Measurements from ENCODE around the gene ANKRD10.
"Not testable (repeated sequence)": the region's sequence is repeated elsewhere in the genome, so short reads cannot be mapped to it uniquely, and the experiment has no call there.

The ANKRD10 gene

DNA sequence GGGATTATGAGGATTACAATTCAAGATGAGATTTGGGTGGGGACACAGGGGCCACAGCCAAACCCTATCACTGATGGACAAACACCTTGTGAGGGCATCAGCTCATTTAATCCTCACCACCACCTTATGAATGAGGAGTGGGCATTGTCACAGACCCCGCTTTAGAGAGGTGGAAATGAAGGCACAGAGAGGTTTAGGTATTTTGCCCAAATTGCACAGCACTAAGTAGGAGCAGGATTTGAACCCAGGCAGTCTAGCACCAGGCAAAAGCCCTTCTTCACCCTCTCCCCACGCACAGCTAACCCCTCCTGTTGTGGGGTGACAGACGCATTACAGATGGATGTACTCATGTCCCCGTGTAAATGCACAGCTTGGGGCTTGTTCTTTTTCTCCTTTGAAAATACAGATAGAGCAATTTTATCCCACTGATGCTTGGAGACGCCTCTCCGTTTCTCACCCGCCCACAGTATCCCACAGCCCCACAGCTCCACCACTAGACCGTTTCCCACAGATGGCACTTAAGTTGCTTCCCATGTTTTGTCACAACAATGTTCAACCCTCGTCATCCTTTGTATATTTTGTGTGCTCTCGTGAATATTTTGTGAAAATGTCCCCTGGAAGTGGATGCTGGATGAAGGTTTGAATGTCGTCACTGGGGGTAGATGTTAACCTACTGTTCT is 48.2 kb downstream of the ANKRD10 start:
- no peak for DNase-seq (ENCODE audit: low spot score)

DNA sequence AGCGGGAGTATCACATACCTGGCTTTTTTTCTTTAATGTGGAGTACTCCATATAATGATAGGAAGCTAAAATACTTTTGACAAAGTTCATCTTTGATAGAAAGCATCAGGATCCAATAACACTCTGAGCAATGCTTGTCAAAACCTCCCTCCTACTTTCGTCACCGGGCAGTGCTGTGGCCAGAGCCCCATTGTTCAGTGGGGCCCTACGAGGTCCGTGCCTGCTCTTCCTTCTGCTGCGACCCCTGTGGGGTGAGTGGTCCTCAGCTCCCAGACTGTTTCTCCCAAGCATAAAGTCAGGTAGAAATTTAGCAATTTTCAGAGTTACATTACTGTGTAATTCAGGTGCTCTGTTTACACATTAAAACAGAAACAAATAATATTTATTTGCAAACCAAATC is 51.2 kb downstream of the ANKRD10 start:
- no peak for DNase-seq (ENCODE audit: low spot score)

DNA sequence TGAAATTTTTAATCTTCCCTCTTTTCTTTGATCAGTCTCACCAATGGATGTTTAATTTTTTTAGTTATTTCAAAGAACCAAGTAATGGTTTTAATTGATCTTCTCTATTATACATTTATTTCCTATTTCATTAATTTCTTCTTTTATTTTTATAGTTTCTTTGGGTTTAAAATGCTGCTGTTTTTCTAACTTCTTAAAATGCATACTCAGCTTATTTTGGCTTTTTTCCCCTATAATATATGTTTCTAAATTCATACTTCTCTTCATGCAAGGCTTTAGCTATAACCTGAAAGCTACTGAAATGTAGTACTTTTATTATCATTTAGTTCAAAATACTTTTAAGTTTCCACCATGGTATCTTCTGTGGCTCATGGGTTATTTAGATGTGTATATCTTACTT is 53.9 kb downstream of the ANKRD10 start:
- no peak for DNase-seq (ENCODE audit: low spot score)

DNA sequence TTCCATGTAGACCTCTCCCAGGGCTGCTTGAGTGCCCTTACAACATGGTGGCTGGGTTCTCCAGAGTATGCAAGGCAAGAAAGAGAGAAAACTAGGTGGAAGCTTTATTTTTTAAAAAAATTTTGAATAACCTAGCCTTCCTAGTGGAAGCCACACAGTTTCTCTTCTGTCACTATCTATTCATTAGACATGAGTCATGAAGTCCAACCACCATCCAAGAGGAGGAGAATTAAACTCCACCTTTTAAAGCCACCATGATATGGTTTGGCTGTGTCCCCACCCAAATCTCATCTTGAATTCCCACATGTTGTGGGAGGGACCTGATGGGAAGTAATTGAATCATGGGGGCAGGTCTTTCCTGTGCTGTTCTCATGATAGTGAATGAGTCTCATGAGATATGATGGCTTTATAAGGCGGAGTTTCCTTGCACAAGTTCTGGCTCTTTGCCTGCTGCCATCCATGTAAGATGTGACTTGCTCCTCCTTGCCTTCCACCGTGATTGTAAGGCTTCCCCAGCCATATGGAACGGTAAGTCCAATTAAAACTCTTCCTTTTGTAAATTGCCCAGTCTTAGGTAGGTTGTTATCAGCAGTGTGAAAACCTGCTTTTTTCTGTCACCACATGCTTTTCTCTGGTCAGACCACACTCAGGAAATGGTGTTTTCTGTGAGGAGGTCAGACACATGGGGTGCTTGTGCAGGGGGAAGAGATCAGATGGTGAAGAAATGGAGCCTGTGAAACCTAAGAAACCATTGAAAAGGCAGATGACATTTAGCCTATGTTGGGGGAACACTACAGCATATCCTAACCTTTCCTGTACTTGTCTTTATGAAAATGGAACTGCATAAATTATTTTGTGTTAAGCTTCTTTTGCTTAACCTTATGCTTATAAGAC is 57.7 kb downstream of the ANKRD10 start:
- DNase-seq (ENCODE audit: low spot score) = no peak

DNA sequence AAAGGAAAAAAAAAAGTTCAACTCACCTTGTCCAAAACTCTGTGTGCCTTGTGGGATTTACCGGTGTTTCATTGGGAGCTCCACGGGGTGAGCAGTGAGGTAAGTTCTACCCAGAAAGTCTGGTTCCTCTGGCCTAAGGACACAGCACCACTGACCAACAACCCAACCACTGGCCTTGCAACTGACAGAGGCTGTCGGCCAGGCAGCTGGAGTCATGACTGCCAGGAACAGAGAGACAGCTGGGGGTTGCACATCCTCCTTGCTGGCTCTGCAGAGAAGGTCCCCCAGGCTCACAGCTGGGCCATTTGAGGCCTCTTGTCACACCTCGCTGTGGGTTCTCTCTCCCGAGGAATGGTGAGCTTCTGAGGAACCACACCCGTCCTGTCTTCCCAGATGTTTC is 59.5 kb downstream of the ANKRD10 start:
- no peak for DNase-seq (ENCODE audit: low spot score)

DNA sequence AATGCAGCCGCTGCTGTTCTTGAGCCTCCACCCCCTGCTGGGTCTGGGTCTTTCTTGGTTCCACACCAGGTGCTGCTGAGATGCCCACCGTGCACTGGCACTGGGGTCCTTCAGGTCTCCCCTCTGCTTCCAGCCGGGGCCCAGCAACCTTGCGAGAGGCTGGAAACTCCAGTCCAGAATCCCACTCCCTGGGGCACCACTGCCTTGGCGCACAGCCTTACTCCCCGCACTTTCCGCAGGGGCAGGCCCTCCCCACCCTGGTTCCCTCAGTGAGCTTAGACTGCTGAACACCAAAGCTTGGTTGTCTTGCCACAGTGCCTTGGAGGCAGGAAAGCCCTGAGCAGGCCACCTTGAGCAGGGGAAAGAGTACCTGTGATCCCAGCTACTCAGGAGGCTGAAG is 60.0 kb downstream of the ANKRD10 start:
- DNase-seq (ENCODE audit: low spot score) = no peak

DNA sequence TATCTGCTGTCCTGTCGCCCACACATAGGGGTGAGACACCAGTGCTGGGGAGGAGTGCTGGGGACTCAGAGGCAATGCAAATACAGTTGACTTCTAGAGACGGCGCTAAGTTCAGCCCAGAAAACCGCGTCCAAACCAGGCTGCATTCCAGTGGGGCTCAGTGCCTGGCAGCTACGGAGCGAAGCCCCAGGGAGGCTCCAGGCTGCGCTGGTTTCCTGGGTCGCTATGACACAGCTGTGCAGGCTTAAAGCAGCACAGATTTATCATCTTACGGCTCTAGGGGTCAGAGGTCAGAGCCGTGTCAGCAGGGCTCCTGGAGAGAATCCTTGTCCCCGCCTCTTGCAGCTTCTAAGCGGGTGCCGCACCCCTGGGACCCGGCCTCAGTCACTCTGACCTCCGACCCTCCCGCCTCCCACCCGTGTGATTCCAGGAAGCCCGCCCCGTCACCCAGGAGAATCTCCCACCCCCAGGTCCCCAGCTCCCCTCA is 61.6 kb downstream of the ANKRD10 start:
- DNase-seq (ENCODE audit: low spot score) = peak; percentile 84

DNA sequence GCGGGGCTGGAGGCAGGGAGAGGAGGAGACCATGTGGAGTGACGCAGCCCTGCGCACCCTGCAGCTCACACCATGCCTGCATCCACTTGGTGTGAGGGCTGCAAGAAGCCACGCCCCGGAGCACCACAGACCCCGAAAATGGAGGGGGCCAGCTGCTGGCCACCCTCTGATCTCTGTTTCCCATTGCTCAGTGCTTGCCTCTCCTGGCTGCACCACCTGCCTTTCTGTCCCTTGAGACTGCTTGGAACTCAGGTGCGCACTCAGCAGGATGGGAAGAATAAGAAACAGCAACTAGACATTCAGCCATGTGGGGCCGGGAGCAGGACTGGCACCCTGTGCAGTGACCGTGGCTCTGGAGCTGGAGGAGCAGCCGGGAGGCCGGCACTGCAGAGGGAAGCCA is 64.0 kb downstream of the ANKRD10 start:
- DNase-seq (ENCODE audit: low spot score) = no peak

DNA sequence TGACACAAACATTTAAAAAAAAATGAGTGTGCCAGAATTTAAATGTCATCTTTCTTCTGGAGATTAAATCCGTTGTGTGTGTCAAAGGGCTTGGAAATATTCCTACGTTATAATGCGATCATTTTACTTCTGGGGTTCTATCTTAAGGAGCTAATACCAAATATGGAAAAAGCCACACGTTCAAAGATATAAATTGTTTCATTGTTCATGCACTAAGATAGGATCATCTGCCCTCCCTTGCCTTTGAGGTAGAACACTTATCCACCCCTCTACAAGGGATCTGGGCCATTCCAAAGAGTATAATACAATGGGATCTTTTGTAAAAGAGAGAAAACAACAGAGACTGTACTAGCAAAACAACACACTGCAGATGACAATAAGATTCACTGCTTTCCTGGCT is 64.9 kb downstream of the ANKRD10 start:
- no peak for DNase-seq (ENCODE audit: low spot score)

DNA sequence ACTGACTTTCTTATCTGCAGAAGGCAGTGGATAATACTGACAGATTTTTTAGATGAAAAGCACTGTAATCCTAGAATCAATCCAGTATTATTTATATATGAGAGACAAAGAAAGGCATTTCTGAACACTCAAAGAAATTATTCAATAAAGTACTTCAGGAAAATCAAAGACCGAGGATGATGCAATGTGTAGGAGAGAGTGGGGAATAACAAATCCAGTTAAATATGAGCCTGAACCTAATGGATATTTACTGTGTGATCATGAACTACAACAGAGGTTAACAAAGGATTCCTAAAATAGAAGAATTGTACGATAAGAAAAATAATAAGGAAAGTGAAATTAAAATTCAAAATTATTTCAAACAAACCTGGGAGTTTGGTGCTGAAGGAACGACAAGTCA is 69.3 kb downstream of the ANKRD10 start:
- DNase-seq (ENCODE audit: low spot score) = no peak

DNA sequence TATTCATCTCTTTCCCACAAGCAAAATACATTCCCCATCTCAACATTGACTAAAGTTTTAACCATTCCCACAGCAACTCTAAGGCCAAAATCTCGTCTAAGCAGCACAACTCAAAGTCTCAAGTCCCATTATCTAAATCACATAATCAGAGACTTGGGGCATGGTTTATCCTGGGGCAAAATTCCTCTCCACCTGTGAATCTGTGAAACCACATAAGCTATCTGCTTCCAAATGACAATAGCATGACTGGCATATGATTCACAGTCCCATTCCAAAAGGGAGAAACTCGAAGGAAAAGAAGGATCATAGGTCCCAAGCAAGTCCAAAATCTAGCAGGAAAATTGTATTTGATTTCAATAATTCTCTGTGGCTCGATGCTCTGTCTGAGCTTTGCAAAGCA is 73.0 kb downstream of the ANKRD10 start:
- no peak for DNase-seq (ENCODE audit: low spot score)

DNA sequence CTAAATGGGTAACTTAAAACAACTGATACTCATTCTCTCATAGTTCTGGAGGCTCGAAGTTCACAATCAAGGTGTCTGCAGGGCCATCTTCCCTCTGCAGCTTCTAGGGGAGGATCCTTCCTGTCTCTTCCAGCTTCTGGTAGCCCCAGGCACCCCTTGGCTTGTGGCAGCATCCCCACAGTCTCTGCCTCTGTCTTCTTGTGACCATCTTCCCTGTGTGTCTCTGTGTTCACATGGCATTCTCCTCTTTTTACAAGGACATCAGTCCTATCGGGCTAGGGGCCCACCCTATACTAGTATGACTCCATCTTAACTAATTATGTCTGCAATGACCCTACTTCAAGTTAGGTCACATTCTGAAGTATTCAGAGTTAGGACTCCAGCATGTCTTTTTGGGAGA is 73.5 kb downstream of the ANKRD10 start:
- DNase-seq (ENCODE audit: low spot score) = no peak

DNA sequence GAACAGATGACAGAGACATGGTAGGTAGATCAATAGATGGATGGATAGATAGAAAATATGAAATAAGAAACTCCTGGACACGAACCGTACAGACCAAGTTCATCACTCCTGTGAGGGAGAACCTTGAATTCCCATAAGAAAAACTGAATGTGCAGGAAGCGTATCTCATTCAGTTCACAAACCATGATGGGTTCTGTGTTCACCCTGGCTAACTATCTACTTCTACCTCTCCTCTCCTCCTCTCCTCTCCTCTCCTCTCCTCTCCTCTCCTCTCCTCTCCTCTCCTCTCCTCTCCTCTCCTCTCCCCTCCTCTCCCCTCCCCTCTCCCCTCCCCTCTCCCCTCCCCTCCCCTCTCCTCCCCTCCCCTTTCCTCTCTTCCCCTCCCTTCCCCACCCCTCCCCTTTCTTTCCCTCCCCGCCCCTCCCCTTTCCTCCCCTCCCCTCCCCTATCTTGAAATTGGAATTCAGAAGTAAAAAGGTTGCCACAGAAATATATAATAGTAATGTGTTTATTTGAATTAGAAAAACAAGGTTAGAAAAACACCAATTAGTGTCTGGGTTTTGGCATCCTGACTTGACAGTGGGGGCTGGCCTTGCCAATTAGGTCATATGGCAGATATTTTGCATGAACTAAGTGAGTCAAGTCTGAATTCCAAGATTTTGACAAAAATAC is 75.9 kb downstream of the ANKRD10 start:
- no peak for DNase-seq (ENCODE audit: low spot score)

DNA sequence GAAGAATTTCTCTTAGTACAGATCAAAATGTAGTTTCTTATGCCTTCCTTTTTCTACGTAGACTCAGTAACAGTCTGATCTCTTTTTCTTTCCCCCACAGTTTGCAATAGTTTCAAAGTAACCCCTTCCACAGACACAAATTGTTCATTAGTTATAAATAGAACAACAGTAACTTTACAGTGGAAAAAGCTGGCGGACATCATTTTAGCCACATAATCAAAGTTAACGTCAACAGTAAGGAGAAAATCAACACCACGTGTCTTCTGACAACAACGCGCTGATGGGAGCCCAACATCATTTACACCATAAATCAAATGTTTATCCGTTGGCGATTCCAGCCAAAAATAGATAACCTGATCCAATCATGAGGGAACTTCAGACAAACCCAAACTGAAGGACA is 76.8 kb downstream of the ANKRD10 start:
- no peak for DNase-seq (ENCODE audit: low spot score)

DNA sequence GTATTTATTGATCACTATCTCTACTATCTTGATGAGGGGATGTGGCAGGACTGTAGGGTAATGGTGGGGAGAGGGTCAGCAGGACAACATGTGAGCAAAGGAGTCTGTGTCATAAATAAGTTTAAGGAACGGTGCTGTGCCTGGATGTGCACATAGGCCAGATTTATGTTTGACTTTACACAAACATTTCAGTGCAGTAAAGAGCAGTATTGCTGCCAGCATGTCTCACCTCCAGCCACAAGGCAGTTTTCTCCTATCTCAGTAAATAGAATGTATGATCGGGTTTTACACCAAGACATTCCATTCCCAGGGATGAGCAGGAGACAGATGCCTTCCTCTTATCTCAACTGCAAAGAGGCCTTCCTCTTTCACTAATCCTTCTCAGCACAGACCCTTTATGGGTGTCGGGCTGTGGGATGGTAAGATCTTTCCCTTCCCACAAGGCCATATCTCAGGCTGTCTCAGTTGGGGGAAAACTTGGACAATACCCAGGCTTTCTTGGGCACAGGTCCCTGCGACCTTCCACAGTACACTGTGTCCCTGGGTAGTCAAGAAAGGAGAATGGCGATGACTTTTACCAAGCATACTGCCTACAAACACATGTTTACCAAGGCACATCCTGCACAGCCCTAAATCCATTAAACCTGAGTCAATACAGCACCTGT is 77.3 kb downstream of the ANKRD10 start:
- DNase-seq (ENCODE audit: low spot score) = not testable (repeated sequence)

DNA sequence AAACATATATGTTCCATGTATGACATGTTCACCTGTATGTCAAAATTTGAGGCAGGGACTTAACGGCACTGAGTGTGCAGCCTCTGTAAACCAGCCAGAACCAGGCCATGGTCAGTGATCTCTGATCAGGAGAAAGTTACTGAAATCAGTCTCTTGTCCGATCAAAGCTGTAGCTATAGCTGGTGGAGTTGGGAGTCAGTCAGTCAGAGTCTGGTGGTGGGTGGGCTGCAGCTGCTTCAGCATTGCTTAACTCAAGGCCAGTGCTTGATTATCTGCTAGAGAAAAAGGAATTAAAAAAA is 78.3 kb downstream of the ANKRD10 start:
- no peak for DNase-seq (ENCODE audit: low spot score)

DNA sequence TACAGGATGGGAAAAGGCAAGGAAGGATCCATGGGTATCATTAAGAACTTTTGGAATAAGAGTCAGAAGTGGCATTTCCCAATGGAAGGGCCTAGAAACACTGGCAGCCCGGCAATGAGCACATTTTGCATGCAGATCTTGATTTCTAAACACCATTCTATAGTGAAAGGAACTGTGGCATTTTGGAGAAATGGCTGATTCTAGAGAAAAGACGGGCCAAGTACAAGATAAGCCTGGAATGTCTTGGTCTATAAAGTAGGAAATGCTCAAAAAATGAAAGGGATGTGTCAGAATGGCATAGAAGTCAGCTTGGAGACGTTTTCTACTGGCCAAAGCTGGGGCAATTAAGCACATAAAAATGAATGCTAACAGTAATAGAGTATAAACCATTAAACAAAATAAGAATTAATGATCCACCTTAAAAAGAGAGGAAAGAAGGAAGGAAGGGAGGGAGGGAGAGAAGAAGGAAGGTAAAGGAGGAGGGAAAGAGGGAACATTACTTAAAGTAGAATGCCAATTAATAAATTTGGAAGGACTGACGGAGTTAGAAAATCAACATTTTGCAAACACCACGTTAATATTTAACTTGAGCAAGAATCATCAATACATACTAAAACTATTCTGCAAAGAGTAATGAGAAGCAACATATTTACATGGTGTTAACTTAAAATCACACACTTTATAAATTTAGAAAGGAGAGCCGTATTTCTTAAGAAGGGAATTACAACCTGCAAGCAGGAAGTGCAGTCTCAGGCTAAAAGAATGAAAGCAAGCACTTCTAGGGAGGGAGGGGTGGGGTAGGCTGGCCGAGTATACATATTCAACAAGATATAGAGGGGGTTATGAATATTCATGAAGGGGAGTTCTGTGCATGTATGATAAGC is 78.9 kb downstream of the ANKRD10 start:
- no peak for DNase-seq (ENCODE audit: low spot score)

DNA sequence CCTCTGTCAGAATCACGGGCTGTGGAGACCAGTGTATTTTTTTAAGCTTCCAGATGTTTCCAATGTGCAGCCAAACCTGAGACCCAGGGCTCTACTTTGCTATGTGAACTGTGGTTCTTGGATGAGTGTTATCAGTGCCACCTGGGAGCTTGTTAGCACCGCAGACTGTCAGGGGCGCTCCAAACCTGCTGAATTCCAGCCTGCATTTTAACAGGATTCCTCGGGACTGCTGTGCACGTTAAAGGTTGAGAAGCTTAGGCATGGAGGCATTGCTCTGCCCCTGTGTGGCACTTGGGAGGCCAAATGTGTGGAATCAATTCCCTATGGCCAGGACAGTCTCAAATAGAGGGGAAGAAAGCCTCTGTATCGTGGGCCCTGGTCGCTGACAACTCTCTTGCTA is 80.3 kb downstream of the ANKRD10 start:
- DNase-seq (ENCODE audit: low spot score) = no peak

DNA sequence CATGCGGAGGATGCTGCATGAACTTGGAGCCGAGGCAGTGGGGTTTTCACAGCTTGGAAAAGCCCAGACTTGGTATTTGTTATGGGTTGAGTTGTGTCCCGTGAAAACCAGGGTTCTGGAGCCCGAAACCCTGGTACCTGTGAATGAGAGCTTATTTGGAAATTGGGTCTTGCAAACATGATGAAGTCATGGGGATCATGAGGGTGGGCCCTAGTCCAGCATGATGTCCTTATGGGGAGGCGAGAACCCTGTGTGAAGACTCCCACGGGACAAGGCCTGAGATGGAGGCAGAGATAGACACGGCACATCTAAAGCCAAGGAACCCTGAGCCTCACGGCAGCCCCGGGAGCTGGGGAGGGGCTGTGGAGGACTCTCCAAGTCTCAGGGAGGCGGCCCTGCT is 82.3 kb downstream of the ANKRD10 start:
- DNase-seq (ENCODE audit: low spot score) = no peak

DNA sequence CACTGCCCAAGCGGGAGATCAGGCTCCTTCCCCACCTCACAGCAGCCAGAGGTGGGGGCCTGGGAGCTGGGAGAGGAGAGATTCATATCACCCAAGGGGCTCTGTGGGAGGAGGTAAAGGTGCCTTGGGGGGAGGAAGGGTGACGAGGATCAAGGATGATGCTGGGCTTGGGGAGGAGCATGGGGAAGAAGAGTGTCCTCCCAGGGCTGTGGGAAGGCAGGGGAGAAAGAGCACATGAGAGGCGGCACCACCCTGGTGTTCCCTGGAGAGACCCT is 82.7 kb downstream of the ANKRD10 start:
- DNase-seq (ENCODE audit: low spot score) = no peak

DNA sequence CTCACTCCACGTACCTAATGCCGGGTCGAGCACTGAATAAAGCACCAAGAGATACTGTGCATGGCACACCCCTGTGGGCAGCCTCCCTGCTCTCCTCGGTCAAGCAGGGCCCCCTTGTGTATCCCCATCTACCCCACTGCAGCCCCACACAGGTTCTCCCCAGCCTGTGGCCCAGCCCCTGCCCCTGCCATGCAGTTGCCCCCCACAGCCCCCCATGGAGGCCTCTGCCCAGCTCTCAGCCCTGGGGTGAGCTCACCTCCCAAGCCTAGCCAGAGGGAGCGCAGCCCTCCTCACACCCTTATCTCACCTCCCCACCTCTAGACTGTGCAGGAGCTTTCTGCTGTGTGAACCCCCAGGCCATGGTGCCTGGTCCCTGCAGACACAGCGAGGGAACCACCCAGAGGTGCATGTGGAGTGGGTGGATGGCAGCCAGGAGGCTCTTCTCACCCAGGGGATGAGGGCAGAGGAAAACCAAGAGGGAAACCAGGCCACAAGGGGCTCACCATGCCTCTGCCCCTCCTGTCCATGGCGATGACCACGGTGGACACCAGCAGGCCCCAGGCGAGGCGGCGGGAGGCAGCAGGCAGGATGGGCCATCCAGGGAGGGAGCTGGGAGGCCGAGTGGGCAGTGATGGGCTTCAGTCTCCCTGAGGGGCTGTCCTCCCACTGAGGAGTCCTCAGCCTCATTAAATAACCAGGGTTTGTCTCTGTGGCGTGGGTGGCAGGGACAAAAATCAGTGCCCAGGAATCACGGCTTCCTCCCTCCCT is 83.2 kb downstream of the ANKRD10 start:
- DNase-seq (ENCODE audit: low spot score) = no peak
